HEK293 (cell line): Measurements from ENCODE around the gene DNAJC21.

Experiments used
- CTCF ChIA-PET: fragments of 350-600 bp; formaldehyde crosslinking; extraction: SDS; loops from one replicate; lab custom pipeline; 2021; ENCODE audit warnings: antibody characterized with exemption; lab: Yijun Ruan, JAX
- POLR2A ChIA-PET: fragments of 300-600 bp; formaldehyde crosslinking; extraction: SDS; loops from one replicate; lab custom pipeline; 2020; ENCODE audit warnings: antibody characterized with exemption, inconsistent platforms; lab: Yijun Ruan, JAX
- H3K27ac ChIP-seq: fragments of 200-500 bp; sonication (Bioruptor generic); 2 replicates; pipeline ENCODE4 v1.5.1; 2014; ENCODE audit warnings: low read depth, low read length, control low read depth, inconsistent platforms; ENCODE audit errors: extremely low read depth
- H3K36me3 ChIP-seq, 2 experiments: fragments of 200-500 bp in 1 of 2; sonication (Bioruptor generic) in 1 of 2; 1 replicate in 1 of 2; 2 replicates in 1 of 2; pipeline ENCODE4 v1.5.1; 2014 to 2017; ENCODE audit warnings: inconsistent platforms in 2 of 2, low read length in 2 of 2; ENCODE audit not compliant: control insufficient read depth in 2 of 2, insufficient read depth in 1 of 2
- H3K4me1 ChIP-seq: fragments of 200-500 bp; sonication (Bioruptor generic); 2 replicates; pipeline ENCODE4 v1.5.1; 2014; ENCODE audit warnings: mild to moderate bottlenecking, low read length, inconsistent platforms; ENCODE audit not compliant: control insufficient read depth, insufficient read depth
- H3K4me3 ChIP-seq: 2 replicates; pipeline ENCODE4 v1.5.1; 2011; ENCODE audit warnings: low read depth, mild to moderate bottlenecking, control low read depth, low read length, moderate library complexity
- H3K9me3 ChIP-seq: fragments of 200-500 bp; sonication (Bioruptor generic); 2 replicates; pipeline ENCODE4 v1.5.1; 2014; ENCODE audit warnings: low read depth, low read length, inconsistent platforms; ENCODE audit not compliant: control insufficient read depth, insufficient read depth
- GLIS1 ChIP-seq: fragments of 450-650 bp; formaldehyde crosslinking; IDR thresholded peaks from 2 replicates; pipeline ENCODE4 v1.5.1; 2016; ENCODE audit warnings: missing biosample characterization, missing genetic modification characterization
- MYNN ChIP-seq: fragments of 450-650 bp; formaldehyde crosslinking; IDR thresholded peaks from 2 replicates; pipeline ENCODE4 v1.5.1; 2016; ENCODE audit warnings: missing biosample characterization, missing genetic modification characterization, borderline replicate concordance
- SCRT1 ChIP-seq: fragments of 450-650 bp; formaldehyde crosslinking; IDR thresholded peaks from 2 replicates; pipeline ENCODE4 v1.5.1; 2016; ENCODE audit warnings: missing biosample characterization, missing genetic modification characterization, borderline replicate concordance
- SCRT2 ChIP-seq: fragments of 450-650 bp; formaldehyde crosslinking; IDR thresholded peaks from 2 replicates; pipeline ENCODE4 v1.5.1; 2016; ENCODE audit warnings: missing biosample characterization, missing genetic modification characterization
- TRIM28 ChIP-seq: IDR thresholded peaks from 2 replicates; pipeline ENCODE4 v1.6.1; 2011; ENCODE audit warnings: low read length, control low read depth, borderline replicate concordance
- YY1 ChIP-seq: fragments of 450-650 bp; formaldehyde crosslinking; IDR thresholded peaks from 2 replicates; pipeline ENCODE4 v1.5.1; 2018; ENCODE audit warnings: missing biosample characterization, missing genetic modification characterization
- ZFP37 ChIP-seq: fragments of 450-650 bp; formaldehyde crosslinking; IDR thresholded peaks from 2 replicates; pipeline ENCODE4 v1.5.1; 2016; ENCODE audit warnings: missing biosample characterization, missing genetic modification characterization
- ZNF112 ChIP-seq: fragments of 450-650 bp; formaldehyde crosslinking; IDR thresholded peaks from 2 replicates; pipeline ENCODE4 v1.5.0; 2017; ENCODE audit warnings: missing biosample characterization, missing genetic modification characterization
- ZNF133 ChIP-seq: fragments of 450-650 bp; formaldehyde crosslinking; IDR thresholded peaks from 2 replicates; pipeline ENCODE4 v1.5.1; 2016; ENCODE audit warnings: missing biosample characterization, missing genetic modification characterization
- ZNF16 ChIP-seq: fragments of 450-650 bp; formaldehyde crosslinking; IDR thresholded peaks from 2 replicates; pipeline ENCODE4 v1.5.1; 2016; ENCODE audit warnings: low read depth, missing biosample characterization, missing genetic modification characterization
- ZNF2 ChIP-seq: fragments of 450-650 bp; formaldehyde crosslinking; IDR thresholded peaks from 2 replicates; pipeline ENCODE4 v1.5.1; 2016; ENCODE audit warnings: missing biosample characterization, missing genetic modification characterization
- ZNF211 ChIP-seq: fragments of 450-650 bp; formaldehyde crosslinking; IDR thresholded peaks from 2 replicates; pipeline ENCODE4 v1.5.1; 2016; ENCODE audit warnings: low read depth, missing biosample characterization, missing genetic modification characterization
- ZNF214 ChIP-seq: fragments of 450-650 bp; formaldehyde crosslinking; IDR thresholded peaks from 2 replicates; pipeline ENCODE4 v1.5.1; 2017; ENCODE audit warnings: missing biosample characterization, mild to moderate bottlenecking, missing genetic modification characterization, borderline replicate concordance
- ZNF223 ChIP-seq: fragments of 450-650 bp; formaldehyde crosslinking; IDR thresholded peaks from 2 replicates; pipeline ENCODE4 v1.5.1; 2016; ENCODE audit warnings: missing biosample characterization, missing genetic modification characterization
- ZNF23 ChIP-seq: fragments of 450-650 bp; formaldehyde crosslinking; IDR thresholded peaks from 2 replicates; pipeline ENCODE4 v1.5.1; 2016; ENCODE audit warnings: missing biosample characterization, missing genetic modification characterization, borderline replicate concordance
- ZNF324 ChIP-seq: fragments of 450-650 bp; formaldehyde crosslinking; IDR thresholded peaks from 2 replicates; pipeline ENCODE4 v1.5.1; 2016; ENCODE audit warnings: missing biosample characterization, missing genetic modification characterization
- ZNF544 ChIP-seq: fragments of 450-650 bp; formaldehyde crosslinking; IDR thresholded peaks from 2 replicates; pipeline ENCODE4 v1.5.0; 2017; ENCODE audit warnings: missing biosample characterization, missing genetic modification characterization
- ZNF621 ChIP-seq: fragments of 450-650 bp; formaldehyde crosslinking; IDR thresholded peaks from 2 replicates; pipeline ENCODE4 v1.5.1; 2017; ENCODE audit warnings: missing biosample characterization, missing genetic modification characterization
- ZNF654 ChIP-seq: fragments of 450-650 bp; formaldehyde crosslinking; IDR thresholded peaks from 2 replicates; pipeline ENCODE4 v1.5.1; 2016; ENCODE audit warnings: low read depth, missing biosample characterization, missing genetic modification characterization
- ZNF660 ChIP-seq: fragments of 450-650 bp; IDR thresholded peaks from 2 replicates; pipeline ENCODE4 v1.5.1; 2018; ENCODE audit warnings: missing biosample characterization, mild to moderate bottlenecking, missing genetic modification characterization
- ZNF768 ChIP-seq: fragments of 450-650 bp; formaldehyde crosslinking; IDR thresholded peaks from 2 replicates; pipeline ENCODE4 v1.5.1; 2018; ENCODE audit warnings: missing biosample characterization, mild to moderate bottlenecking, missing genetic modification characterization
- TF ChIP-seq, protein P1 (sequence below): fragments of 450-650 bp; formaldehyde crosslinking; IDR thresholded peaks from 2 replicates; pipeline ENCODE4 v1.5.1; 2016; ENCODE audit warnings: missing biosample characterization, missing genetic modification characterization
- TF ChIP-seq, protein P2 (sequence below): fragments of 450-650 bp; formaldehyde crosslinking; IDR thresholded peaks from 2 replicates; pipeline ENCODE4 v1.5.1; 2016; ENCODE audit warnings: missing biosample characterization, missing genetic modification characterization
- TF ChIP-seq, protein P3 (sequence below): fragments of 450-650 bp; formaldehyde crosslinking; IDR thresholded peaks from 2 replicates; pipeline ENCODE4 v1.5.1; 2016; ENCODE audit warnings: missing biosample characterization, missing genetic modification characterization, low read depth
- TF ChIP-seq, protein P4 (sequence below): fragments of 450-650 bp; formaldehyde crosslinking; IDR thresholded peaks from 2 replicates; pipeline ENCODE4 v1.5.1; 2016; ENCODE audit warnings: missing biosample characterization, missing genetic modification characterization

The DNAJC21 gene

DNA sequence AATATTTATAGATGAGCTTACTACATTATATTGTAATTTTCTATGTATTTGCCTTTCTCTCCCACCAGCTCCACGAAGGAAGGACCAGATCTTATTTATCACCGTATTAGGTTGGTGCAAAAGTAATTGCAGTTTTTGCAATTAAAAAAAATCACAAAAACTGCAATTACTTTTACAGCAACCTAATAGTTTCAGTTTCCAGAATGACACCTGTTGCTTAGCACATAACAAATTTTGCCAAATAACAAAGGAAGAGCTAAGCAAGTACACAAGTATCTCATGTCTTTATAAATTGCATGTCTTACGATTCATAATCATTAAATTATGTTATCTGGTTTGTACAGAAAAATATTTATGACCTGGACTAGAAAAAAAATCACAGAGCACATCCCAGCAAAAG is 72.5 kb downstream of the DNAJC21 start:
- peak; percentile 78 for TF ChIP-seq SCRT1 (tag by site-specific recombination)
- peak; percentile 83 for TF ChIP-seq SCRT2
- TF ChIP-seq, protein P1, sequence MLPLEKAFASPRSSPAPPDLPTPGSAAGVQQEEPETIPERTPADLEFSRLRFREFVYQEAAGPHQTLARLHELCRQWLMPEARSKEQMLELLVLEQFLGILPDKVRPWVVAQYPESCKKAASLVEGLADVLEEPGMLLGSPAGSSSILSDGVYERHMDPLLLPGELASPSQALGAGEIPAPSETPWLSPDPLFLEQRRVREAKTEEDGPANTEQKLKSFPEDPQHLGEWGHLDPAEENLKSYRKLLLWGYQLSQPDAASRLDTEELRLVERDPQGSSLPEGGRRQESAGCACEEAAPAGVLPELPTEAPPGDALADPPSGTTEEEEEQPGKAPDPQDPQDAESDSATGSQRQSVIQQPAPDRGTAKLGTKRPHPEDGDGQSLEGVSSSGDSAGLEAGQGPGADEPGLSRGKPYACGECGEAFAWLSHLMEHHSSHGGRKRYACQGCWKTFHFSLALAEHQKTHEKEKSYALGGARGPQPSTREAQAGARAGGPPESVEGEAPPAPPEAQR (tag by site-specific recombination) = no peak
- Histone ChIP-seq H3K9me3 (no peaks in the 10 kb centered on the region), H3K27ac (no peak overlapping the region), H3K36me3 (no peaks in the 10 kb centered on the region), H3K4me1 (peaks cover 3% of the 10 kb centered on the region; the same call in 1 of the 2 replicates), H3K4me3 (no peak overlapping the region)
- ChIA-PET POLR2A (no interaction called here), CTCF (interaction anchor here (0.7 to 6.6 kb wide), 14 partner anchors 8 to 527 kb away, joined by 3 to 43 read pairs (median 8); no protein-coding TSS in a partner anchor)

DNA sequence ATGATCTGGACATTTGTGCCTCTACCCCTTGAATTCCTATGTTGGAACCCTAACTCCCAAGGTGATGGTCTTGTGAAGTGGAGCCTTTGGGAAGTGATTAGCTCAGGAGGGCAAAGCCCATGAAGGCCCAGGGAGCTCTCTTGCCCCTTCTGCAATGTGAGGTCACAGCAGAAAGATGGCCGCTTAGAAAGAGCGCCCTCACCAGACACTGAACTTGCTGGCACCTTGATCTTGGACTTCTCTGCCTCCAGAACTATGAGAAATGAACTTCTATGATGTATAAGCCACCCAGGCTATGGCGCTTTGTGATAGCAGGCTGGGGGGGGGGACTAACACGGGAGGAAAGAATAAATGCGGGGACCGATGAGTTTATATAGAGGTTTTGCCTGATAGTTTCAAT is 73.1 kb downstream of the DNAJC21 start:
- CTCF ChIA-PET = interaction anchor here (0.7 to 6.6 kb wide), 16 partner anchors 9 to 527 kb away, joined by 3 to 43 read pairs (median 6); no protein-coding TSS in a partner anchor
- no peak overlapping the region for H3K27ac ChIP-seq
- POLR2A ChIA-PET = no interaction called here
- peaks cover 3% of the 10 kb centered on the region; the same call in 1 of the 2 replicates for H3K4me1 ChIP-seq
- TF ChIP-seq ZNF768 (no peak), ZNF621 (no peak), ZNF16 (tag by site-specific recombination) (no peak), ZNF133 (tag by site-specific recombination) (no peak), ZFP37 (tag by site-specific recombination) (no peak), ZNF223 (no peak), TRIM28 (no peak), ZNF544 (tag by site-specific recombination) (no peak), MYNN (tag by site-specific recombination) (no peak)
- H3K4me3 ChIP-seq = no peak overlapping the region
- H3K9me3 ChIP-seq = no peaks in the 10 kb centered on the region
- no peaks in the 10 kb centered on the region for H3K36me3 ChIP-seq

DNA sequence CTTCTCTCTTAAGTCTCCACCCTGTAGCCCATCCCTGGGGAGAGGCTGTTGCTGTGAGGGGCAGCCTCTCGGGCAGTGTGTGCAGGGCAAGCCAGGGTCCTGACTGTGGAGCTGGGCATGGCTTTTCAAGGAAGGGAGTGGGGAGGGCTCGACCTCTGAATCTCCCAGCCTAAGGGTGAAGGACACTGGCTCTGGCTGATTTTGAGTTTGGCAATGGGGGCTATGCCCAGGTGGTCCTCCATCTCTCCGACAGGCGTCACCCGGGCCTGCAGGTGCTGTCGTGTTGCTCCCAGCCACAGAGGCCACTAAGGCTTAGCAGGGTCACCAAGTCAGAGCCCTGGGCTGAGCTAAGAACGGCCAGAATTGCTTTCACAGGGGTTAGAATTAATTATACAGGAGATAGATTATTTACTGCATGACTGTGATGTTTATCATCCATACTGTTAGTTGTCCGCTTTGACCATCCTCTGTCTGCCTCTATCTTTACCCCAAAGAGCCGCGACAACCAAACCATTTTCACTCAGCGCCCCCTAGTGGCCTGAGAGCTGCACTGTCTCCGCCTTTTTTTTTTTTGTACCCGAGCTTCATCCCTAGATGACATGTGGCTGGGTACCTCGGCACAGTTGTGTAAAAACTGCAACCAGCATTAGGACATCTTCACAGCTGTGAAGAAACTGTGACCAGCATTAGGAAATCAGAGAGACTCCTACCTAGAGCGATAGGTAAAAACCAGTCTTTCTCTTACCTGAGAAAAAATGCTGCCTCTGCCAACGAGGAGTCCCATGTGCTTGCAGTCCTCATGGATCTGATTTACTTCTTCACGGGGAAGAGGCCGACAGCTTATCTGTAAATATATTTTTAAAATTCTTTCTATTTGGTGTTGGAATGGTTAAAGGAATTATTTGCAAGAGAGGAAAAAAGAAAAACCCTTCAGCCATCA is 73.9 kb downstream of the DNAJC21 start:
- ChIA-PET CTCF (interaction anchor here (0.6 to 6.6 kb wide), 41 partner anchors 9 to 1450 kb away, joined by 3 to 43 read pairs (median 4); partner anchors contain the start of genes AGXT2, BRIX1, DNAJC21 and RAD1), POLR2A (interaction anchor here (0.6 to 1.0 kb wide), 3 partner anchors 45 to 88 kb away, joined by 3 to 7 read pairs (median 5); partner anchors contain the start of genes BRIX1 and RAD1)
- H3K36me3 ChIP-seq = no peaks in the 10 kb centered on the region
- H3K9me3 ChIP-seq = no peaks in the 10 kb centered on the region
- no peaks in the 10 kb centered on the region for H3K4me1 ChIP-seq
- H3K27ac ChIP-seq = no peak overlapping the region
- no peak overlapping the region for H3K4me3 ChIP-seq
- TF ChIP-seq ZNF23 (no peak), ZNF660 (peak; percentile 51; the same call in 1 of the 2 replicates), ZNF214 (tag by site-specific recombination) (no peak), ZNF654 (peak; percentile 98), GLIS1 (tag by site-specific recombination) (no peak), ZNF211 (tag by site-specific recombination) (no peak), YY1 (tag by site-specific recombination) (no peak), ZNF2 (tag by site-specific recombination) (peak; percentile 92), ZNF112 (tag by site-specific recombination) (no peak), ZNF324 (tag by site-specific recombination) (no peak)
- TF ChIP-seq, protein P2, sequence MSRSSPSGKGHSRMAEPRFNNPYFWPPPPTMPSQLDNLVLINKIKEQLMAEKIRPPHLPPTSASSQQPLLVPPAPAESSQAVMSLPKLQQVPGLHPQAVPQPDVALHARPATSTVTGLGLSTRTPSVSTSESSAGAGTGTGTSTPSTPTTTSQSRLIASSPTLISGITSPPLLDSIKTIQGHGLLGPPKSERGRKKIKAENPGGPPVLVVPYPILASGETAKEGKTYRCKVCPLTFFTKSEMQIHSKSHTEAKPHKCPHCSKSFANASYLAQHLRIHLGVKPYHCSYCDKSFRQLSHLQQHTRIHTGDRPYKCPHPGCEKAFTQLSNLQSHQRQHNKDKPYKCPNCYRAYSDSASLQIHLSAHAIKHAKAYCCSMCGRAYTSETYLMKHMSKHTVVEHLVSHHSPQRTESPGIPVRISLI (tag by site-specific recombination) = peak; percentile 94
- TF ChIP-seq, protein P3, sequence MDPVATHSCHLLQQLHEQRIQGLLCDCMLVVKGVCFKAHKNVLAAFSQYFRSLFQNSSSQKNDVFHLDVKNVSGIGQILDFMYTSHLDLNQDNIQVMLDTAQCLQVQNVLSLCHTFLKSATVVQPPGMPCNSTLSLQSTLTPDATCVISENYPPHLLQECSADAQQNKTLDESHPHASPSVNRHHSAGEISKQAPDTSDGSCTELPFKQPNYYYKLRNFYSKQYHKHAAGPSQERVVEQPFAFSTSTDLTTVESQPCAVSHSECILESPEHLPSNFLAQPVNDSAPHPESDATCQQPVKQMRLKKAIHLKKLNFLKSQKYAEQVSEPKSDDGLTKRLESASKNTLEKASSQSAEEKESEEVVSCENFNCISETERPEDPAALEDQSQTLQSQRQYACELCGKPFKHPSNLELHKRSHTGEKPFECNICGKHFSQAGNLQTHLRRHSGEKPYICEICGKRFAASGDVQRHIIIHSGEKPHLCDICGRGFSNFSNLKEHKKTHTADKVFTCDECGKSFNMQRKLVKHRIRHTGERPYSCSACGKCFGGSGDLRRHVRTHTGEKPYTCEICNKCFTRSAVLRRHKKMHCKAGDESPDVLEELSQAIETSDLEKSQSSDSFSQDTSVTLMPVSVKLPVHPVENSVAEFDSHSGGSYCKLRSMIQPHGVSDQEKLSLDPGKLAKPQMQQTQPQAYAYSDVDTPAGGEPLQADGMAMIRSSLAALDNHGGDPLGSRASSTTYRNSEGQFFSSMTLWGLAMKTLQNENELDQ = no peak
- TF ChIP-seq, protein P4, sequence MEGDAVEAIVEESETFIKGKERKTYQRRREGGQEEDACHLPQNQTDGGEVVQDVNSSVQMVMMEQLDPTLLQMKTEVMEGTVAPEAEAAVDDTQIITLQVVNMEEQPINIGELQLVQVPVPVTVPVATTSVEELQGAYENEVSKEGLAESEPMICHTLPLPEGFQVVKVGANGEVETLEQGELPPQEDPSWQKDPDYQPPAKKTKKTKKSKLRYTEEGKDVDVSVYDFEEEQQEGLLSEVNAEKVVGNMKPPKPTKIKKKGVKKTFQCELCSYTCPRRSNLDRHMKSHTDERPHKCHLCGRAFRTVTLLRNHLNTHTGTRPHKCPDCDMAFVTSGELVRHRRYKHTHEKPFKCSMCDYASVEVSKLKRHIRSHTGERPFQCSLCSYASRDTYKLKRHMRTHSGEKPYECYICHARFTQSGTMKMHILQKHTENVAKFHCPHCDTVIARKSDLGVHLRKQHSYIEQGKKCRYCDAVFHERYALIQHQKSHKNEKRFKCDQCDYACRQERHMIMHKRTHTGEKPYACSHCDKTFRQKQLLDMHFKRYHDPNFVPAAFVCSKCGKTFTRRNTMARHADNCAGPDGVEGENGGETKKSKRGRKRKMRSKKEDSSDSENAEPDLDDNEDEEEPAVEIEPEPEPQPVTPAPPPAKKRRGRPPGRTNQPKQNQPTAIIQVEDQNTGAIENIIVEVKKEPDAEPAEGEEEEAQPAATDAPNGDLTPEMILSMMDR = peak; percentile 62; the same call in 1 of the 2 replicates
